SU-DHL-6 (cell line): ENCODE results near the gene RPTOR.

Experiments
- H2AFZ ChIP-seq: fragments of 200-600 bp; sonication (generic); 2 replicates; pipeline ENCODE4 v1.6.1; 2014; ENCODE audit warnings: low read depth, mild to moderate bottlenecking, moderate library complexity, mixed read lengths, antibody characterized with exemption, low read length; ENCODE audit not compliant: severe bottlenecking
- H3F3A ChIP-seq: fragments of 200-600 bp; shearing (Covaris generic); 2 replicates; pipeline ENCODE4 v1.6.0; 2016; ENCODE audit warnings: antibody characterized with exemption, mild to moderate bottlenecking; ENCODE audit not compliant: insufficient read depth
- H3K27ac ChIP-seq: fragments of 200-600 bp; sonication (generic); 2 replicates; pipeline ENCODE4 v1.5.1; 2016; ENCODE audit warnings: low read depth, mild to moderate bottlenecking, low read length, moderate library complexity, mixed read lengths
- H3K27me3 ChIP-seq: fragments of 200-600 bp; sonication (generic), shearing (Covaris generic); 2 replicates; pipeline ENCODE4 v1.6.0; 2014; ENCODE audit warnings: mild to moderate bottlenecking, low read length
- H3K36me3 ChIP-seq: fragments of 200-600 bp; sonication (generic); 2 replicates; pipeline ENCODE4 v1.6.1; 2014; ENCODE audit warnings: mild to moderate bottlenecking, low read length, mixed read lengths
- H3K4me2 ChIP-seq: fragments of 300-600, 200-600 bp; shearing (Covaris generic), sonication (generic); 2 replicates; pipeline ENCODE4 v1.6.0; 2014; ENCODE audit warnings: low read length, low read depth, mild to moderate bottlenecking; ENCODE audit not compliant: poor library complexity, severe bottlenecking
- H3K4me3 ChIP-seq: fragments of 200-600 bp; sonication (generic); 2 replicates; pipeline ENCODE4 v1.5.1; 2014; ENCODE audit warnings: antibody characterized with exemption, low read length, mild to moderate bottlenecking, mixed read lengths; ENCODE audit not compliant: insufficient read depth, poor library complexity, severe bottlenecking
- H3K79me2 ChIP-seq: fragments of 200-600 bp; sonication (generic); 2 replicates; pipeline ENCODE4 v1.6.1; 2014; ENCODE audit warnings: mild to moderate bottlenecking, low read length, moderate library complexity; ENCODE audit not compliant: insufficient read depth
- H3K9ac ChIP-seq: fragments of 200-600 bp; sonication (generic); 2 replicates; pipeline ENCODE4 v1.7.0; 2014; ENCODE audit warnings: mild to moderate bottlenecking, low read length
- H3K9me2 ChIP-seq: fragments of 200-600 bp; sonication (generic); replicated peaks from 2 replicates; pipeline ENCODE4 v1.6.1; 2014; ENCODE audit warnings: low read length; ENCODE audit not compliant: insufficient read depth
- H3K9me3 ChIP-seq: fragments of 200-600 bp; sonication (generic); 2 replicates; pipeline ENCODE4 v1.6.1; 2014; ENCODE audit warnings: low read length, mixed read lengths; ENCODE audit not compliant: insufficient read depth
- H4K20me1 ChIP-seq: fragments of 200-600 bp; sonication (generic); 2 replicates; pipeline ENCODE4 v1.6.1; 2014; ENCODE audit warnings: low read depth, mild to moderate bottlenecking, antibody characterized with exemption, low read length, moderate library complexity, mixed read lengths
- EZH2phosphoT487 ChIP-seq: fragments of 200-600 bp; sonication (generic), shearing (Covaris generic); conservative IDR thresholded peaks from 2 replicates; pipeline ENCODE4 v1.6.1; 2018; ENCODE audit warnings: mild to moderate bottlenecking, antibody characterized with exemption, low read length, moderate library complexity, mixed read lengths
- TF ChIP-seq, protein P1 (sequence below): fragments of 200-600 bp; sonication (generic); IDR thresholded peaks from one replicate; pipeline ENCODE4 v1.5.1; 2017; ENCODE audit warnings: antibody characterized with exemption, mild to moderate bottlenecking, low read length, moderate library complexity; ENCODE audit not compliant: insufficient read depth, poor library complexity, severe bottlenecking

The RPTOR gene

GRCh38 chr17:80837711-80838110 lies 293.1 kb downstream of the RPTOR start:
- no peaks in the 10 kb centered on the region for H3K36me3 ChIP-seq
- TF ChIP-seq EZH2phosphoT487, result no peak
- TF ChIP-seq, protein P1, sequence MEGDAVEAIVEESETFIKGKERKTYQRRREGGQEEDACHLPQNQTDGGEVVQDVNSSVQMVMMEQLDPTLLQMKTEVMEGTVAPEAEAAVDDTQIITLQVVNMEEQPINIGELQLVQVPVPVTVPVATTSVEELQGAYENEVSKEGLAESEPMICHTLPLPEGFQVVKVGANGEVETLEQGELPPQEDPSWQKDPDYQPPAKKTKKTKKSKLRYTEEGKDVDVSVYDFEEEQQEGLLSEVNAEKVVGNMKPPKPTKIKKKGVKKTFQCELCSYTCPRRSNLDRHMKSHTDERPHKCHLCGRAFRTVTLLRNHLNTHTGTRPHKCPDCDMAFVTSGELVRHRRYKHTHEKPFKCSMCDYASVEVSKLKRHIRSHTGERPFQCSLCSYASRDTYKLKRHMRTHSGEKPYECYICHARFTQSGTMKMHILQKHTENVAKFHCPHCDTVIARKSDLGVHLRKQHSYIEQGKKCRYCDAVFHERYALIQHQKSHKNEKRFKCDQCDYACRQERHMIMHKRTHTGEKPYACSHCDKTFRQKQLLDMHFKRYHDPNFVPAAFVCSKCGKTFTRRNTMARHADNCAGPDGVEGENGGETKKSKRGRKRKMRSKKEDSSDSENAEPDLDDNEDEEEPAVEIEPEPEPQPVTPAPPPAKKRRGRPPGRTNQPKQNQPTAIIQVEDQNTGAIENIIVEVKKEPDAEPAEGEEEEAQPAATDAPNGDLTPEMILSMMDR, result no peak
- no peak overlapping the region for H3K4me2 ChIP-seq
- no peak overlapping the region for H3K4me3 ChIP-seq
- no peaks in the 10 kb centered on the region for H3K79me2 ChIP-seq
- no peaks in the 10 kb centered on the region for H3K27me3 ChIP-seq
- no peak overlapping the region for H3K27ac ChIP-seq
- no peak overlapping the region for H2AFZ ChIP-seq
- no peaks in the 10 kb centered on the region for H3K9me3 ChIP-seq
- H3F3A ChIP-seq, result no peaks in the 10 kb centered on the region
- no peaks in the 10 kb centered on the region for H4K20me1 ChIP-seq
- H3K9me2 ChIP-seq, result no peaks in the 10 kb centered on the region
- H3K9ac ChIP-seq, result no peak overlapping the region

DNA sequence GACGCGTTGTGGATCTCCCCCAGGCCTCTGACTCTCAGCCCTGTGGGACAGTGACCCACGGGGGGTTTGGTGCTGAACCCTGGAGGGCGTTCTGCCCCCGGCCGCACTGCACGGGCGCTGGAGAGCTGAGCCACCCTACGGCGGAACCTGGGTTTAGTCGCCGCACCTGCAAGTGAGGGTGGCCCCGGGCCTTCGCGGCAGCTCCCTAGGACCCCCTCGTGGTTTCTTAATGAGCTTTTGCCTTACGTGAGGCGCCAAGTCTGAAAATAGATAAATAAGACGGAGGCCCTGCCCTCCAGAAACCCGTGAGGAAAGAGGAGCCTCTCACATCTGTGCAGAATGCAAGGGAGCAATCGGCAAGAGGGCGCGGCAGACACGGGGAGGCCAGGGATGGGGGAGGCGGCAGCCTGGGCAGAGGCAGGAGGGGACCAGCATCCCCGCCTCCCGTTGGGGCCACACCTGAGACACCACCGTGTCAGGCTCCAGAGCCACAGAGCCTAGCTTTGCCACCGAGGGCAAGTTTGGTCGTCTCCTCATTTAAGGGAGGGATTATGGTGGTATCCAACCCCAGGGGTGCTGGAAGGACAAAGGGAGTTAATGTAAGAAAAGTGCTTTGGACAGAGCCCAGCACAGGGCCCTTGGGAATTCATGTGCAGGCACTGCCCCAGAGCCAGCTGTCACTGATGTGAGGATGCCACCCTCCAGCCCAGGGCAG lies 293.8 kb downstream of the RPTOR start:
- Histone ChIP-seq H3F3A (no peaks in the 10 kb centered on the region), H4K20me1 (no peaks in the 10 kb centered on the region), H3K9me3 (no peaks in the 10 kb centered on the region), H3K9me2 (no peaks in the 10 kb centered on the region), H2AFZ (no peak overlapping the region), H3K36me3 (no peaks in the 10 kb centered on the region), H3K27me3 (no peaks in the 10 kb centered on the region), H3K4me3 (no peak overlapping the region), H3K4me2 (no peak overlapping the region), H3K27ac (no peak overlapping the region), H3K79me2 (no peaks in the 10 kb centered on the region), H3K9ac (no peak overlapping the region)
- TF ChIP-seq, protein P1, result no peak
- TF ChIP-seq EZH2phosphoT487, result no peak

DNA sequence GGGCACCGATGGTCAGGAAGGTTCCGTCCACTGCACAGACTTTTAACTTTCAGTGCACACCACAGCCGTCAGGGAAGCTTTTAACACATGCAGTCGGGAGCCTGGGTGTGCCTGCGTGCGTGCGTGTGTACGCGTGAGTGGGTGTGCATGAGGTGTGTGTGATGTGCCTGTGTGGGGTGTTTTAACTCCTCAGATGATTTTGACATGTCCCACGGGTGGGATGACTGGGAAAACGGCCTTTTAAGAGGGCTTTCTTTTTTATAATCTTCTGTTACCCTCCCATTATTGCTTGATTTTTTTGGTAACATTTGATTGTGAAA lies 294.3 kb downstream of the RPTOR start:
- H3K4me2 ChIP-seq, result no peak overlapping the region
- H3K27me3 ChIP-seq, result no peaks in the 10 kb centered on the region
- H3F3A ChIP-seq, result no peaks in the 10 kb centered on the region
- no peak overlapping the region for H2AFZ ChIP-seq
- H3K36me3 ChIP-seq, result no peaks in the 10 kb centered on the region
- no peaks in the 10 kb centered on the region for H3K9me3 ChIP-seq
- no peak overlapping the region for H3K9ac ChIP-seq
- no peak for TF ChIP-seq EZH2phosphoT487
- TF ChIP-seq, protein P1, result no peak
- no peaks in the 10 kb centered on the region for H3K79me2 ChIP-seq
- H3K4me3 ChIP-seq, result no peak overlapping the region
- no peaks in the 10 kb centered on the region for H4K20me1 ChIP-seq
- no peak overlapping the region for H3K27ac ChIP-seq
- no peaks in the 10 kb centered on the region for H3K9me2 ChIP-seq
